HG03025 (cell line): ENCODE measurements around the gene LRRC37B.
"Not testable (repeated sequence)": the region's sequence is repeated elsewhere in the genome, so short reads cannot be mapped to it uniquely, and the experiment has no call there.

Experiments
- ATAC-seq: cut with Tn5 transposase; IDR thresholded peaks from one replicate; pipeline ENCODE4 v1.9.1; 2021; ENCODE audit warnings: mild to moderate bottlenecking, moderate library complexity; ENCODE audit not compliant: unreplicated experiment, low FRiP score

The LRRC37B gene

DNA sequence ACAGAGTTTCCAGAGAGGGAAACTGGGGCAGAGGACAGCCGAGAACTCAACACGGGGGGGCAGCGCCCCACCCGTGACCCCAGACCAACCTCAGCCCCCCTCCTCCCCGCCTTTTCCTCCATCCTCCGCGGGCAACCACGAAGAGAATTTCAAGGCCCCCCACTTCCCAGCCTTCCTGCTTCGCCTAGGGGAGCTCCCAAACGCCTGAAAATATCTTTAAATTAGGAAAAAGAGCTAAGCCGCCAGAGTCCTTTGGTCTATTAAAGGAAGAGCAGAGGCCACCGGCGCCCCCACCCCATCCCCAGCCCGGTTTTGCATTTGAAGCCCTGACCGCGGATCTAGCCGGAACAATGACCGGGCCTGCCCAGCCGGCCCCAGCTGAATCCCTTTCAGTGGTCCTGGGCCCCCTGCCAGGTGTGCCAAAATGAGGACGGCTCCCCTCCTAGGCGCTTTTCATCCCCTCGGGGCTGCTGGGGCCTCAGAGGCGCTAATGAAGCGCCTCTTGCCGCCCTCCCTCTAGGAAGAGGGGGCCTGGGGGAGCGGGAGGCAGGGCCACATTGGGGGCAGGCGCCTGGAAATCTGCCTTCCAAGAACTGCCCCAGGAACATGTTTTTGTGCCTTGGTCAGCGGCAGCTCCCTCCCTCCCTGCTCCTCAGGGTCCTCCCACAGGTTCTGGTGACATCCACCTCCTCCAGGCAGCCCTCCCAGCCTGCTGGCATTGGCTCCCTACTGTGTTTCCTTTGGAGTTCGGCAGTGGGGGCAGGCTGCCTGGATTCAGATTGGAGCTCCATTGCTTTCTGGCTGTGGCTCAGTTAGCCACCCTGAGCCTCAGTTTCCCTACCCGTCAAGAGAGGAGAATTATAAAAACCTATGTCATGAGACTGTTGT is 78.0 kb downstream of the LRRC37B start:
- ATAC-seq: not testable (repeated sequence)

DNA sequence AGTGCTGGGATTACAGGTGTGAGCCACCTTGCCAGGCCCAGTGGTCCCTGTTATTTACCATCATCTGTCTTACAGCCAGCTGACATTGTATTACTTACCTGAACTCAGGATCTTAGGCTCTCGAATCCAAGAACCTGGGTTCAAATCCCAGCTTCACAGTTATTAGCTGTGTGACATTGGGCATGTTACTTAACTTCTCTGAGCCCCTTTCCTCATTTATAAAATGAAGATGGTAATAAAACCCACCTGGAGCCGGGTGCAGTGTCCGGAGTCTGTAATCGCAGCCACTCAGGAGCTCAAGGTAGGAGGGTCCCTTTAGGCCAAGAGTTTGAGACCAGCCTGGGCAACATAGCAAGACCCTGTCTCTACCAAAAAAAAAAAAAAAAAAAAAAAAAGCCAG is 79.7 kb downstream of the LRRC37B start:
- ATAC-seq: not testable (repeated sequence)

DNA sequence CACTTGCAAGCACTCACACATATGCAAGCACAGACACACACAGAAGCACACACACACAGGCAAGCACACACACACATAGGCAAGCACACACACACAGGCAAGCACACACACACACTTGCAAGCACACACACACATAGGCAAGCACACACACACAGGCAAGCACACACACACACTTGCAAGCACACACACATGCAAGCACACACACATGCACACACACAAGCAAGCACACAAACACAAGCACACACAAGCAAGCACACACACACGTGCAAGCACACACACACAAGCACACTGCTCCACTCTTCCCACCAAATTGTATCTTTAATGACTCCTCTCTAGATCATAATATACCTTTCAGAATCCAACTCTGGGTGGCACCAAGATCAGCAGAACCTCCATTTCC is 84.9 kb downstream of the LRRC37B start:
- not testable (repeated sequence) for ATAC-seq

DNA sequence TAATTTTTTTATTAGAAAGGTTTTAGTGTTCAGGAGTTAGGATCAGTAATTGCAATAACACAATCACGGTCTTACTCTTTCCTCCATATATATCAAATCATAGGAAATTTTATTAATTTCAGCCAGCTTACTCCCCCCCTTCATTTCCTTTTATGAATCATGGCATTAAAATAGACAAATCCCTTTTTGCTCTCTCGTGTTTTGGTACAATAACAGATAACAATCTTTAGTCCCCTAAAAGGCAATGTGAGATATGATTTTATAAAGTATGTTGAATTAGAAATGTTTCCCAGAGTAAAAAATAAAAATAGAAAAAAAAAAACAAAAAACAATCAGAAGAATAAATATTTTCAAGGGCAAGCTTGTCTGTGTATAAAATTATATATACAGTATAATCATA is 92.5 kb downstream of the LRRC37B start:
- no peak for ATAC-seq

DNA sequence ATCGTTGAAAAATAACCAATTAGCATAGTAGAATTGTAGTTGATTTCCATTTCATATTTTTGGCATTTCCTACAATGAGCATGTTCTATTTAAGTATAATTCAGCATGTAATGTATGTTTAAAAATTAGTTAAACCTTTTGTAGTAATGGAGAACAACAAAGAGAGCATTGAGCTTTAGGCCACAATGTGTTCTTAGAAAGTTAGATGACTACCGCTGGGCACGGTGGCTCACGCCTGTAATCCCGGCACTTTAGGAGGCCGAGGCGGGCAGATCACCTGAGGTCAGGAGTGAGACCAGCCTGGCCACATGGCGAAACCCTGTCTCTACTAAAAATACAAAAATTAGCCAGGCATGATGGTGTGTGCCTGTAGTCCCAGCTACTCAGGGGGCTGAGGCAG is 93.1 kb downstream of the LRRC37B start:
- not testable (repeated sequence) for ATAC-seq

DNA sequence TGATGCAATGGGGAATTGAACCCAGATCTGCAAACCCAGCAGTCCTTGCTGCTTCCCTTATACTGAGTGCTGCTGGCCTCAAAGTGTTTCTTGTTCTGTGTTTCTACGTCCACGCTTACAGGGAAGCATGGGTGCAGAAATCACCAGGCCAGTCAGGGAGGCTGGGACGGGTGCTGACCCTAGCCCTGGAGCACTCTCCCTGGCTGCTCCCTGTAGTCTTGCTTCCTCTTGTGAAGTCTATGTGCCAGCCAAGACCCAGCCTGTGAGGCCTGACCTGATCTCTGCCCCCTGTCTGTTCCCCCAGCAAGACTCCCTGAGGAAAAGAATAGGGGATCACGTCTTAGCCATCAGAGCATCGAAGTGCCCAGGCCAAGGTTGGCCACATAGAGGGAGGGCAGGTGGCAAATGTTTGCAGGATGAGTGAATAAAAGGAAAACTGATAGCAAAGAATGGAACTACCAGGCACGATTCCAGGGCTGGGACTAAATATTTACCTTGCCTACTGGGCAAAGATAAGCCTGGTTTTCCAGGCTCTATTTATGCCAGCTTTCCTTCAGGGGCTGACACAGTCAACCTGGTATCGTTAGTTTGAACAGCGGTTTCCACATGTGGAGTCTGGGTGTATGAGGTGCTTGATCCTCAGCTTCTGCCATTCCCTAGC is 93.9 kb downstream of the LRRC37B start:
- ATAC-seq: no peak

DNA sequence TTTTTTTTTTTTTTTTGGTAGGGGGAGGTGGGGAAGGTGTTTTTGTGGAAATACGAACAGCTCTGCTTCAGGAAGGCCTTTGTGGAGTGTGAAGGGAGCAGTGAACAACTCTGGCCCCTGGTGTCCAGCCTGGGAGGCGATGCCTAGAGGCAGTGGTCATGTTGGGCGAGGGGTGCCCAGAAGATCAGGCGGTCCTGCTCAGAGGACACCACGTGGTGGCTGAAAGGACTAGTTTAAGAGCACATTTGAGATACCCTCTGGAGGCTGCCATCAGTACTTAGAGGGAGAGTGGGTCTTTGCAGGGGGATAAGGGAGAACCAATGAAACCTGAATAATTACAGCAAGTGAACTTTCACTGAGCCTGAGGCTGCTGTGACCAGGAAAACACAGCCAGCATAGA is 95.0 kb downstream of the LRRC37B start:
- no peak for ATAC-seq

DNA sequence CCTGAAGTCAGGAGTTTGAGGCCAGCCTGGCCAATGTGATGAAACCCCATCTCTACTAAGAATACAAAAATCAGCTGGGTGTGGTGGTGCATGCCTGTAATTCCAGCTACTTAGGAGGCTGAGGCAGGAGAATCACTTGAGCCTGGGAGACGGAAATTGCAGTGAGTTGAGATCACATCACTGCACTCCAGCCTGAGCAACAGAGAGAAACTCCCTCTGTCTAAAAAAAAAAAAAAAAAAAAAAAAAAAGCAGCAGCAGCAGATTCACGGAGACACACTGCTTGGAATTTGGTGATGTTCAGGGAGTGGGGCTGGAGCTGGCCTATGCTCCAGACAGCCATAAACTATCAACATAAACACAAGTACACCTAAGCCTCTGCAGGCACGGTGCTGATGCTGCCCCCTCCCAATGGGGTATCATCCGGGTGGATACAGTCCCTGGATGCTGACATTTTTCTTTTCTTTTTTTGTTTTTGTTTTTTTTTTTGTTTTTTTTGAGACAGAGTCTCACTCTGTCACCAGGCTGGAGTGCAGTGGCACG is 95.5 kb downstream of the LRRC37B start:
- ATAC-seq: no peak
